Uterus (tissue), 2 donors: ENCODE results near the gene RPS6KA2.

Source experiments
- POLR2A ChIP-seq, 2 donors: fragments of 450-650 bp; IDR thresholded peaks; one replicate each; pipeline ENCODE4 v1.6.1; 2016; ENCODE audit warnings: antibody characterized with exemption in 2 of 2, mild to moderate bottlenecking in 1 of 2, moderate library complexity in 1 of 2
- TF ChIP-seq, protein P1 (sequence below), 4 experiments: fragments of 200-600 bp in 2 of 4; fragments of 450-650 bp in 2 of 4; sonication (generic) in 2 of 4; IDR thresholded peaks; one replicate each; pipeline ENCODE4 v1.5.1; 2016 to 2019; ENCODE audit warnings: antibody characterized with exemption in 4 of 4, mild to moderate bottlenecking in 2 of 4, moderate library complexity in 1 of 4

DNA sequence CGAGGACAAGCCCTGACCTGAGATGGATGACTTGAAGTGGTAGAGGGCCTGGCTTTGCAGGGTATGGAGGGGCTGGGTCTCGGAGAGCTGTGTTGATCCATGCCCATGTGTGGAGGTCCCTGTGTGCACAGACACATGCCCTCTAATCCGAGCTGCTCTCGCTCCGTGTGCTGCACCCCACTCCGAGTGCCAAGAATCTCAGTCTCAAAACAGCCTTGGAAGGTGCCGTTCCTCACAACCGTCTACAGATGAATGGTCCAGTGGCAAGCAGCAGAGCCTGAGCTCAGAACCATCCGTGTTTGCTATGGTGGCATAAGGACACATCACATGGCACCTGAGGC is 133.0 kb downstream of the RPS6KA2 start:
- TF ChIP-seq, protein P1, sequence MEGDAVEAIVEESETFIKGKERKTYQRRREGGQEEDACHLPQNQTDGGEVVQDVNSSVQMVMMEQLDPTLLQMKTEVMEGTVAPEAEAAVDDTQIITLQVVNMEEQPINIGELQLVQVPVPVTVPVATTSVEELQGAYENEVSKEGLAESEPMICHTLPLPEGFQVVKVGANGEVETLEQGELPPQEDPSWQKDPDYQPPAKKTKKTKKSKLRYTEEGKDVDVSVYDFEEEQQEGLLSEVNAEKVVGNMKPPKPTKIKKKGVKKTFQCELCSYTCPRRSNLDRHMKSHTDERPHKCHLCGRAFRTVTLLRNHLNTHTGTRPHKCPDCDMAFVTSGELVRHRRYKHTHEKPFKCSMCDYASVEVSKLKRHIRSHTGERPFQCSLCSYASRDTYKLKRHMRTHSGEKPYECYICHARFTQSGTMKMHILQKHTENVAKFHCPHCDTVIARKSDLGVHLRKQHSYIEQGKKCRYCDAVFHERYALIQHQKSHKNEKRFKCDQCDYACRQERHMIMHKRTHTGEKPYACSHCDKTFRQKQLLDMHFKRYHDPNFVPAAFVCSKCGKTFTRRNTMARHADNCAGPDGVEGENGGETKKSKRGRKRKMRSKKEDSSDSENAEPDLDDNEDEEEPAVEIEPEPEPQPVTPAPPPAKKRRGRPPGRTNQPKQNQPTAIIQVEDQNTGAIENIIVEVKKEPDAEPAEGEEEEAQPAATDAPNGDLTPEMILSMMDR (IDR thresholded peaks at IDR 0.05): no peak
- TF ChIP-seq POLR2A (IDR thresholded peaks at IDR 0.05): no peak
